Activated T-helper 2 cell treated with anti-CD3 and anti-CD28 coated beads, Interferon-gamma antibody, Interleukin-2, Interleukin-4, amounts not matched to agents 10 μg/mL and 5 μg/mL and 100 μg/mL, durations not matched to agents 14 hours and 24 hours and 36 hours (primary cell): ENCODE data around the gene PYDC1. TPM values are rescaled to one million over a fixed set of nuclear protein-coding genes. Genes with fewer than 3 reads are reported as not detected.
"Not testable (repeated sequence)": the region's sequence is repeated elsewhere in the genome, so short reads cannot be mapped to it uniquely, and the experiment has no call there.

Experiments
- DNase-seq: peaks from one replicate; pipeline ENCODE4 v3.0.0; 2021; ENCODE audit warnings: low spot score
- H3K27ac Mint-ChIP-seq: one replicate; pipeline ENCODE4 v1.8.0; 2021; ENCODE audit warnings: mixed read lengths
- H3K27me3 Mint-ChIP-seq: one replicate; pipeline ENCODE4 v1.8.0; 2021; ENCODE audit warnings: low read depth, mixed read lengths
- H3K36me3 Mint-ChIP-seq: one replicate; pipeline ENCODE4 v1.8.0; 2021; ENCODE audit warnings: low read depth, mixed read lengths
- H3K4me1 Mint-ChIP-seq: one replicate; pipeline ENCODE4 v1.8.0; 2021; ENCODE audit warnings: low read depth, mixed read lengths
- H3K4me3 Mint-ChIP-seq: one replicate; pipeline ENCODE4 v1.8.0; 2021; ENCODE audit warnings: low read depth, mild to moderate bottlenecking, moderate library complexity, mixed read lengths
- H3K9me3 Mint-ChIP-seq: one replicate; pipeline ENCODE4 v1.8.0; 2021; ENCODE audit warnings: mixed read lengths
- intact Hi-C: fragments of 100-400 bp; cut with micrococcal nuclease; formaldehyde crosslinking; loops from one replicate; pipeline ENCODE4 v1.15.1; 2023
- total RNA-seq: library from RNA; stranded (reverse); gene quantifications from 2 replicates; pipeline ENCODE4 v1.2.3, GENCODE V29; 2022

The PYDC1 gene
- total RNA-seq, 1 donor from 2014 or later, result not detected

DNA sequence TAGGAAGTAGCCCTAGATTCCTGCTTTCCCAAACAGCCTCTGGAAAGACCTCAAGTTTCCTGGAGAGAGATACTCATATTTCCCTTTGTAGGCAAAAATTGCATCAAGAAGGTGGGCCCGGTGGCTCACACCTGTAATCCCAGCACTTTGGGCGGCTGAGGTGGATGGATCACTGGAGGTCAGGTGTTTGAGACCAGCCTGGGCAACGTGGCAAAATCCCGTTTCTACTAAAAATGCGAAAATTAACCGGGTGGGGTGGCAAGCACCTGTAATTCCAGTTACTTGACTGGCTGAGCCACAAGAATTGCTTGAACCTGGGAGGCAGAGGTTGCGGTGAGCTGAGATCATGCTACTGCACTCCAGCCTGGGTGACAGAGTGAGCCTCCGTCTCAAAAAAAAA lies 16.8 kb downstream of the PYDC1 start:
- Mint-ChIP-seq H3K4me1 (peaks cover 43% of the 10 kb centered on the region), H3K36me3 (peaks cover 48% of the 10 kb centered on the region), H3K27ac (peak overlapping the region; percentile 13)
- H3K27me3 Mint-ChIP-seq, DNase-seq, H3K9me3 Mint-ChIP-seq, H3K4me3 Mint-ChIP-seq: not testable (repeated sequence)
- intact Hi-C loops, result loop anchor here (5.0 to 10.0 kb wide), 4 partner anchors 67 to 667 kb away; partner anchors contain the start of gene ITGAX

DNA sequence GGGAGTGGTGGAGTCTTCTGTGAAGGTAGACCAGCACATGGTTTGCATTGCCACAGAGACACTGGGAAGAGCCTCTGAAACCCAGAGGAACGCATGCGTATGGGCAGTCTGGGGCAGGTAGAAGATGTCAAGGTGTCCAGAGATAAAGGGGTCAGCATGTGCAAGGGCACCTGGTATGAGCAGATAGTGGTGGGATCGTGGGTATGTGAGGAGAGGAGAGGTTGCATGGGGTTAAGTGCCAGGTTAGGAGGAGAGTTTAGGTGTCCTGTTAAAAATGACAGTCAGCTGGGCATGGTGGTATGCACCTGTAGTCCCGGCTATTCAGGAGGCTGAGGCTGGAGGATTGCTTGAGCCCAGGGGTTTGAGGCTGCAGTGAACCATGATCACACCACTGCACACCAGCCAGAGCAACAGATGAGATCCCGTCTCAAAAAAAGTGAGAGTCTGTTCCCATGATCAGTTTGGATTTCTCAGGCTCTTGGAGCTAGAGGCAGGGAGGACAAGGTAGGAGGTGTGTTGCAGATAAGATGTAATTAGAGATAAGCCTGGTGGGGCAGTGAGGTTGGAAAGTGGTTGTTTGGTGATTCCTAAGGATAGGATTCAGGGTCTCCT lies 17.4 kb downstream of the PYDC1 start:
- no peak for DNase-seq
- no peaks in the 10 kb centered on the region for H3K9me3 Mint-ChIP-seq
- intact Hi-C loops, result loop anchor here (5.0 to 10.0 kb wide), 4 partner anchors 68 to 668 kb away; partner anchors contain the start of gene ITGAX
- H3K27ac Mint-ChIP-seq, result peak overlapping the region; percentile 36
- H3K4me3 Mint-ChIP-seq, result no peak overlapping the region
- H3K36me3 Mint-ChIP-seq, result peaks cover 54% of the 10 kb centered on the region
- no peaks in the 10 kb centered on the region for H3K27me3 Mint-ChIP-seq
- peaks cover 43% of the 10 kb centered on the region for H3K4me1 Mint-ChIP-seq

DNA sequence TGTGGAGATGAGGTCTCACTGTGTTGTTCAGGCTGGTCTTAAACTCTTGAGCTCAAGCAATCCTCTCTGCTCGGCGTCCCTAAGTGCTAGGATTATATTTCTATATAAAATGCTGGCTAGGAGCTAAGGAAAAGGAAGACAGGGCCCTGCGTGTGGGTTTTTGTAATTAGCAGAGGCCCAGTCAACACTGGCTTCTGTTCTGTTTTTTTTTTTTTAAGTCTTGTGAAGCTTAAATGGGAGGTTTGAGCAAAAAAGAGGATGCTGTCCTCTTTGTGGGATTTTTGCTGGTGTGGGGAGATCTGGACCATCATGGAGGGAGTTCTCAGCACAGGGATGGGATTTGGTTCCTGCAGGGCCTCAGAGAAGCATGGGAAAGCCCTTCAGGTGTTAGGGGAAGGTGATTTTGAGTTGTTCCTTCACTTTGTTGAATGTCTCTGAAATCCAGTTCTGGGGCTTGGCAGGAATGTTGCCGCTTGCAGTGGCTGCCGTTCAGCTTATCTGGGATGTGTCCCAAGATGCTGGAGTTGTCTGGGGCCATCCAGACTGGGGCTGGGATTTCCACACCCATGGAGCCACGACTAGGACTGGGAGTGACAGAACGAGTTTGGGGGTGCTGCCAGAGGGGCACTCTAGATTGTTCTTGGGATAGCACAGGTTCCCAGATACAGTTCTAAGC lies 18.6 kb downstream of the PYDC1 start:
- Mint-ChIP-seq H3K27me3 (no peaks in the 10 kb centered on the region), H3K4me3 (no peak overlapping the region), H3K36me3 (peaks cover 65% of the 10 kb centered on the region), H3K9me3 (no peaks in the 10 kb centered on the region), H3K4me1 (peaks cover 40% of the 10 kb centered on the region), H3K27ac (peak overlapping the region; percentile 57)
- no peak for DNase-seq
- intact Hi-C loops, result no loop called here

DNA sequence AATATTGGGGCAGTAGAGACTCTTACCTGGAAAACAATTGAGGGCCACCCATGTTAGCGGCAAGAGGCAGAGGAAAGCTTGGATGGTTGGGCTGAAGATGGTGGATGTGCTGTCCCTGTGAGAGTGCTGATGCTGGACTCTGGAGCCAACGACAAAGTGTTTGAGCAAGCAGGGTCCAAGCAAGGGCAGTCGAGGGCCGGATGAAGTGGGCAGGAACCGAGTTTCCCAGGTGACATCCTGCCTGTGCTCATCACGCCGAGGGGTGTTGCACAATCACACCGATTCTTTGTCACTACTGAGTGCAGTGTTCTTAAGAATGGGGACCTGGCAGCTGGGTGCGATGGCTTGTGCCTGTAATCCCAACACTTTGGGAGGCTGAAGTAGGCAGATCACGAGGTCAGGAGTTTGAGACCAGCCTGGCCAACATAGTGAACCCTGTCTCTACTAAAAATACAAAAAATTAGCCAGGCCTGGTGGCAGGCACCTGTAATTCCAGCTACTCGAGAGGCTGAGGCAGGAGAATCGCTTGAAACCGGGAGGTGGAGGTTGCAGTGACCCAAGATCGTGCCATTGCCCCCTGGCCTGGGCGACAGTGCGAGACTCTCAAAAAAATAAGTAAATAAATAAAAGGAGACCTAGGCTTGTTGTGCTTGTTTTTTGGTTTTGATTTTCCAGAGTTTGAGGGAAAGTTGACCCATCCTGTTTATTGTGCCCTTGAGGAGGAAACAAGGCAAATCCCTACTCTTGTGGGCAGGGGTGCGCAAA lies 20.4 kb downstream of the PYDC1 start:
- Mint-ChIP-seq H3K27me3 (no peaks in the 10 kb centered on the region), H3K4me3 (no peak overlapping the region), H3K9me3 (no peaks in the 10 kb centered on the region), H3K36me3 (peaks cover 81% of the 10 kb centered on the region), H3K27ac (no peak overlapping the region), H3K4me1 (peaks cover 36% of the 10 kb centered on the region)
- intact Hi-C loops, result no loop called here
- no peak for DNase-seq

DNA sequence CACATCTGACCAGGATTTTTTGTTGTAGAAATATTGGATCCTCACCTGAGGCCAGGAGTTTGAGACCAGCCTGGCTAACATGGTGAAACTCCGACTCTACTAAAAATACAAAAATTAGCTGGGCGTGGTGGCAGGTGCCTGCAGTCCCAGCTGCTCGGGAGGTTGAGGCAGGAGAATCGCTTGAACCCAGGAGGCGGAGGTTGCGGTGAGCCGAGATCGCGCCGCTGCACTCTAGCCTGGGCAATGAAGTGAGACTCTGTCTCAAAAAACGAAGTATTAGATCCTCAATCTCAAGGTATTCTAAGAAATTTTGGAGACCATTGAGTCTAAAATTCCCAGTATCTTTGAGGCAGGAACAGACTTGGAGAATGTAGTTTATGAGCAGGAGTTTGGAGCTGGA lies 21.1 kb downstream of the PYDC1 start:
- H3K27me3 Mint-ChIP-seq, H3K9me3 Mint-ChIP-seq, intact Hi-C loops, H3K27ac Mint-ChIP-seq, DNase-seq, H3K4me3 Mint-ChIP-seq: not testable (repeated sequence)
- H3K36me3 Mint-ChIP-seq, result peaks cover 81% of the 10 kb centered on the region
- peaks cover 32% of the 10 kb centered on the region for H3K4me1 Mint-ChIP-seq

DNA sequence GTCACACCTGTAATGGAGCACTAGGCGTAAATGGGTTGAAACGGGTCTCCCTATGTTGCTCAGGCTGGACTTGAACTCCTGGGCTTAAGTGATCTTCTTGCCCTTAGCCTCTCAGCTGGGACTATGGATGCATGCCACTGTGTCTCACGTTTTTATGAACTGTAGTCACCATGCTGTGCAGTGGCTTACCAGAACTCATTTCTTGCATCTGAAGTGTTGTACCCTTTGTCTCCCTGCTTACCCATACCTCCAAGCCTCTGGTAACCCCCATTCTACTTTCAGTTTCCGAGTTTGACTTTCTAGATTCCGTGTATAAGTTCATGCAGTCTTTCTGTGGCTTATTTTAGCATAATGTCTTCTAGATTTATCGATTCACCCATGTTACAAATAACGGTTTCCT lies 22.0 kb downstream of the PYDC1 start:
- peaks cover 86% of the 10 kb centered on the region for H3K36me3 Mint-ChIP-seq
- H3K4me1 Mint-ChIP-seq, result peaks cover 34% of the 10 kb centered on the region
- no peak overlapping the region for H3K27ac Mint-ChIP-seq
- intact Hi-C loops, result no loop called here
- no peak overlapping the region for H3K4me3 Mint-ChIP-seq
- no peaks in the 10 kb centered on the region for H3K9me3 Mint-ChIP-seq
- DNase-seq, result no peak
- H3K27me3 Mint-ChIP-seq, result no peaks in the 10 kb centered on the region

DNA sequence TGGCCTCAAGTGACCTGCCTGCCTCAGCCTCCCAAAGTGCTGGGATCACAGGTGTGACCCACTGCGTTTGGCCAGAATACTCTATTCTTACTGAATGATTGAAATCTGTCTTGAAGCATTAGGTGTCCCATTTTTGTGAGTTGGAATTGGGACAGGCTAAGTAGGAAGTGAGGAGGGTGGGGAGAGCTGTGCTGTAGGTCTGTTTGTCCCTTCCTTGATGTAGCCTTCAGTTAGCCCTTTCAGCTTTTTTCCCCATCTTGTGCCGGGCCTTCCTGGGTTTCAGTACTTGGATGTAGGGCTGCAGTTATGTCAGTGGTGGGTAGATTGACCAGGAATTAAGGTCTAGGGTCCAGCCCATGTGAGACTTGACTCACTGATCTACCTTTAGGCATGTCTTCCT lies 23.1 kb downstream of the PYDC1 start:
- Mint-ChIP-seq H3K36me3 (peaks cover 88% of the 10 kb centered on the region), H3K4me1 (peaks cover 32% of the 10 kb centered on the region), H3K27ac (no peak overlapping the region), H3K27me3 (no peaks in the 10 kb centered on the region), H3K4me3 (no peak overlapping the region), H3K9me3 (no peaks in the 10 kb centered on the region)
- DNase-seq, result no peak
- intact Hi-C loops, result no loop called here

DNA sequence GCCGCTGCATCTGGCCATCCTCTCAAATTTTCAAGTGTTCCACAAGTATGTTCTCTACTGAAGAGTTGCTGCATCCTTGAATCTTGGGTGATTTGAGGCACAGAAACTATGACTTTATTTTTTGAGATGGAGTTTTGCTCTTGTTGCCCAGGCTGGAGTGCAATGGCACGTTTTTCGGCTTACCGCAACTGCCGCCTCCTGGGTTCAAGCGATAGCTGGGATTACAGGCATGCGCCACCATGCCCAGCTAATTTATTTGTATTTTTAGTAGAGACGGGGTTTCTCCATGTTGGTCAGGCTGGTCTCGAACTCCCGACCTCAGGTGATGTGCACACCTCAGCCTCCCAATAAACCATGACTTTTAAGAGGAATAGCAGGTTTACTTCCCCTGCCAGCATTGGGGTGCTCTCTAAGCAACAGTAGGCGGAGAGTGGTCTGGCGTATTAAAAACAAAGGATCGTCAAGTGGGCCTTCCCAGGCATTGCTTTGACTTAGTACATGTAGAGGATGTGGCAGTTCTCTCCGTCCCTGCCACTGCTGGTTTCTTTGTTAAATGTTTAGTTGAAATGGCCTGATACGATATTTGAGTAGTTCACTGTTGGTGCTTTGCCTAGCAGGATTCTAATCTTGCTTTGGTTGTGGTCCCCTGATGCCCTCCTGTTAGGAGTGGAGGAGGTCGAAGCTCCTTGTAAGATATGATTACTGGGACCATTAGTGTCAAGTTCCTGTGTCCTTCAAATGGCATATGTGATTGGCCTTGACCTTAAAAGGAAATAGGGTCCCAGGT lies 23.9 kb downstream of the PYDC1 start:
- H3K4me1 Mint-ChIP-seq, result peaks cover 32% of the 10 kb centered on the region
- peak overlapping the region; percentile 64 for H3K27ac Mint-ChIP-seq
- intact Hi-C loops, result no loop called here
- DNase-seq, result no peak
- no peaks in the 10 kb centered on the region for H3K27me3 Mint-ChIP-seq
- H3K9me3 Mint-ChIP-seq, result no peaks in the 10 kb centered on the region
- H3K36me3 Mint-ChIP-seq, result peaks cover 88% of the 10 kb centered on the region
- no peak overlapping the region for H3K4me3 Mint-ChIP-seq

DNA sequence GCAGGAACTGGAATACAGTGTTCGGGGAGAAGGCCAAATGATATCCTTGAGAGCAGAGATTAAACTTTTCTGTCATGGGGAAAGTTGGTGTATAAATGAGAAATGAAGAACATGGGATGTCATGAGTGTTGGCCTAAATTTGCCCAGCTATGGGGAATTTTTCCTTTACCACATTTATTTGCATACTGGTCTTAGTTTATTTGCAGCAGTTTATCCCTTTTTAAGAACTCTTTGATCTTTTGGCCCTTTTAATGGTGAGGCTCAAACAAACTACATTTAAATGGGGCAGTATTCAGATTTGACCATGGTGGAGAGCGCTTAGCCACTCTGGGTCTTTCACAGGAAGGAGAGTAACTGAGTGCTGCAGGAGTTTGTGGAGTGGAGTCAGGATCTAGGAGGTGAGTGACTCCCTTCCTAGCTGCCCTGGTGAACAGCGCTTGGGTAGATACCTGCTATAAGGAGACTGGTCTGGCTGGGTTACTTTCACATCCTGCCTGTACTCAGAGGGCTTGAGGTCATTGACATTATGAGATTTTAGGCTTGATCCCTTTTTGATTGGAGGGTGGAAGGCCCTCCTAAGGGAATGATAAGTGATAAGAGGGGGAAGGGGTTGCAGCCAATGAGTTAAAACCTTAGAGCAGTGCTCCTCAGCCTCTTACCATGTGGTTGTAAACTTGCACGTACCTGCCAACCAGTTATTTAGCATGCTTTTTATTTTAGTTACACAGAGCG lies 25.1 kb downstream of the PYDC1 start:
- intact Hi-C loops, result no loop called here

DNA sequence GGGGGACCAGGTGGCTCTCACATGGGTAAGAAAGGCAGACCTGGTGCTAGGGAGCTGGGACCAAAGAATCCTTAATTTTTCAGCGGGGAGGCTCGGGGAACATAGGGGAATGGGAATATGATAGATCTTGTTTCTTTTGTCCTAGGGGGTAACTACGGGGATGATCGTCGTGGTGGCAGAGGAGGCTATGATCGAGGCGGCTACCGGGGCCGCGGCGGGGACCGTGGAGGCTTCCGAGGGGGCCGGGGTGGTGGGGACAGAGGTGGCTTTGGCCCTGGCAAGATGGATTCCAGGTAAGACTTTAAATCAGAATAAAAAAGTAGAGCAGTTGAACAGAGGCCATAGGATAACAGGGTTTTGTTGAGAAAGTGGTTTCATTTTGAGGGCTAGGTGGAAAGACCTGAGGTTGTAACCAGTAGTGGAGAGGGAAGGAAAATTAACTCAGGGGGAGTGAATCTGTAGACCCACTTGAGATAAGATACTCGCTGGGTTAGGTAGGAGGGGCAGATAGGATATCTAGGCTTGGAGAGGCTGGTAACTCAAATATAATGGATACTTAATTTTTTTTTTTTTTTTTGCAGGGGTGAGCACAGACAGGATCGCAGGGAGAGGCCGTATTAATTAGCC lies 26.0 kb downstream of the PYDC1 start:
- H3K4me1 Mint-ChIP-seq, result peaks cover 45% of the 10 kb centered on the region
- no peaks in the 10 kb centered on the region for H3K27me3 Mint-ChIP-seq
- no peaks in the 10 kb centered on the region for H3K9me3 Mint-ChIP-seq
- no peak overlapping the region for H3K4me3 Mint-ChIP-seq
- DNase-seq, result no peak
- intact Hi-C loops, result no loop called here
- H3K36me3 Mint-ChIP-seq, result peaks cover 96% of the 10 kb centered on the region
- peak overlapping the region; percentile 61 for H3K27ac Mint-ChIP-seq

More for the DNA sequence above, 25.1 kb downstream of the PYDC1 start:
- H3K36me3 Mint-ChIP-seq, result peaks cover 96% of the 10 kb centered on the region
- no peaks in the 10 kb centered on the region for H3K9me3 Mint-ChIP-seq
- no peaks in the 10 kb centered on the region for H3K27me3 Mint-ChIP-seq
- peaks cover 37% of the 10 kb centered on the region for H3K4me1 Mint-ChIP-seq
- H3K4me3 Mint-ChIP-seq, result no peak overlapping the region
- DNase-seq, result no peak
- H3K27ac Mint-ChIP-seq, result peak overlapping the region; percentile 29

DNA sequence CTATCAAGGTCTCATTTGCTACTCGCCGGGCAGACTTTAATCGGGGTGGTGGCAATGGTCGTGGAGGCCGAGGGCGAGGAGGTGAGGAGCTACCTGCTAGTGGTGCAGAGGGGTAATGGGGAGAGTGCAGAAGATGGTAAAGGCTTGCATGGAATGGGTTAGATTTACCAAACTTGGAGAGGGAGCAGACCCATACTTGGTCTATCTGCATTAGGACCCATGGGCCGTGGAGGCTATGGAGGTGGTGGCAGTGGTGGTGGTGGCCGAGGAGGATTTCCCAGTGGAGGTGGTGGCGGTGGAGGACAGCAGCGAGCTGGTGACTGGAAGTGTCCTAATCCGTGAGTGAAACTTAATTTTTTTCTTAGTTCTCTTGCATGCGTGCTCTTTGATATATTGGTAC lies 26.9 kb downstream of the PYDC1 start:
- Mint-ChIP-seq H3K36me3 (peaks cover 98% of the 10 kb centered on the region), H3K27ac (peak overlapping the region; percentile 33), H3K9me3 (no peaks in the 10 kb centered on the region), H3K4me1 (peaks cover 52% of the 10 kb centered on the region), H3K27me3 (no peaks in the 10 kb centered on the region), H3K4me3 (no peak overlapping the region)
- intact Hi-C loops, result no loop called here
- no peak for DNase-seq

DNA sequence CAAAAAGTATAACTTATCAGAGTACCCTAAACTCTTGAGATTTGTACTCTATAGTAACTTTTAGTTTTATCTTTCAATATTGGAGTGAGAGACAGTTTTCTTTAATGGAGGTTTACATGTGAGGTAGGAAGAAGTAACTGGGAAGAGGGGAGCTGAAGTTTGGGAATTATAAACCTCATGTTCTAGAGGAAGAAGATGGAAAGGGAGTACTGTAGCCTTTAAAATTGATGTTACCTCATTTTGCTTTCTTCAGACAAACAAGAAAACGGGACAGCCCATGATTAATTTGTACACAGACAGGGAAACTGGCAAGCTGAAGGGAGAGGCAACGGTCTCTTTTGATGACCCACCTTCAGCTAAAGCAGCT lies 27.5 kb downstream of the PYDC1 start:
- H3K4me3 Mint-ChIP-seq, result no peak overlapping the region

More for the DNA sequence above, 27.5 kb downstream of the PYDC1 start:
- Mint-ChIP-seq H3K27ac (peak overlapping the region; percentile 9), H3K36me3 (peaks cover 99% of the 10 kb centered on the region), H3K27me3 (no peaks in the 10 kb centered on the region), H3K9me3 (no peaks in the 10 kb centered on the region), H3K4me1 (peaks cover 57% of the 10 kb centered on the region)
- intact Hi-C loops, result loop anchor here (10.0 kb wide), 2 partner anchors 235 to 265 kb away; partner anchors contain the start of genes ARMC5 and SETD1A
- no peak for DNase-seq
